HEK293T (cell line): ENCODE data around the gene PCMT1.

ENCODE experiments used
- CTCF ChIA-PET: fragments of 350-600 bp; formaldehyde crosslinking; extraction: SDS; loops from one replicate; lab custom pipeline; 2021; ENCODE audit warnings: antibody characterized with exemption, inconsistent platforms; lab: Yijun Ruan, JAX
- POLR2A ChIA-PET: fragments of 350-600 bp; formaldehyde crosslinking; extraction: SDS; loops from one replicate; lab custom pipeline; 2020; ENCODE audit warnings: antibody characterized with exemption, inconsistent platforms; lab: Yijun Ruan, JAX
- DNase-seq: peaks from one replicate; pipeline ENCODE4 v3.0.0; 2012; ENCODE audit warnings: mixed read lengths; ENCODE audit errors: extremely low spot score
- ARNT ChIP-seq: fragments of 450-650 bp; IDR thresholded peaks from 2 replicates; pipeline ENCODE4 v1.6.1; 2017; ENCODE audit warnings: mild to moderate bottlenecking
- BHLHE40 ChIP-seq: fragments of 450-650 bp; IDR thresholded peaks from 2 replicates; pipeline ENCODE4 v1.6.1; 2016; ENCODE audit warnings: mild to moderate bottlenecking, moderate library complexity, borderline replicate concordance
- CTBP1 ChIP-seq: fragments of 450-650 bp; IDR thresholded peaks from 2 replicates; pipeline ENCODE4 v1.6.1; 2016; ENCODE audit warnings: borderline replicate concordance
- ELF4 ChIP-seq: fragments of 450-650 bp; IDR thresholded peaks from 2 replicates; pipeline ENCODE4 v1.6.1; 2017; ENCODE audit warnings: antibody characterized with exemption
- FOXA1 ChIP-seq: fragments of 450-650 bp; IDR thresholded peaks from 2 replicates; pipeline ENCODE4 v1.6.1; 2016; ENCODE audit warnings: mild to moderate bottlenecking
- FOXK2 ChIP-seq: fragments of 450-650 bp; IDR thresholded peaks from 2 replicates; pipeline ENCODE4 v1.6.1; 2016; ENCODE audit warnings: mild to moderate bottlenecking
- FOXM1 ChIP-seq: fragments of 450-650 bp; IDR thresholded peaks from 2 replicates; pipeline ENCODE4 v1.6.1; 2017; ENCODE audit warnings: mild to moderate bottlenecking, borderline replicate concordance
- HDGF ChIP-seq: fragments of 450-650 bp; IDR thresholded peaks from 2 replicates; pipeline ENCODE4 v1.6.1; 2017; ENCODE audit warnings: antibody characterized with exemption, borderline replicate concordance
- L3MBTL2 ChIP-seq: fragments of 450-650 bp; conservative IDR thresholded peaks from 2 replicates; pipeline ENCODE4 v1.6.1; 2016; ENCODE audit warnings: mild to moderate bottlenecking
- LEF1 ChIP-seq: fragments of 450-650 bp; IDR thresholded peaks from 2 replicates; pipeline ENCODE4 v1.6.1; 2017; ENCODE audit warnings: mild to moderate bottlenecking, borderline replicate concordance
- NFRKB ChIP-seq: fragments of 450-650 bp; IDR thresholded peaks from 2 replicates; pipeline ENCODE4 v1.6.1; 2016; ENCODE audit warnings: mild to moderate bottlenecking, moderate library complexity
- PKNOX1 ChIP-seq: fragments of 450-650 bp; IDR thresholded peaks from 2 replicates; pipeline ENCODE4 v1.6.1; 2016
- SP1 ChIP-seq: fragments of 450-650 bp; IDR thresholded peaks from 2 replicates; pipeline ENCODE4 v1.6.1; 2017
- SUZ12 ChIP-seq: fragments of 450-650 bp; IDR thresholded peaks from 2 replicates; pipeline ENCODE4 v1.6.1; 2016; ENCODE audit warnings: mild to moderate bottlenecking
- TARDBP ChIP-seq: fragments of 450-650 bp; IDR thresholded peaks from 2 replicates; pipeline ENCODE4 v1.6.1; 2016
- ZNF384 ChIP-seq: fragments of 450-650 bp; IDR thresholded peaks from 2 replicates; pipeline ENCODE4 v1.6.1; 2016

Gene PCMT1

GRCh38 chr6:149855741-149856140 lies 106.2 kb downstream of the PCMT1 start:
- ChIA-PET POLR2A (interaction anchor here (0.7 to 1.3 kb wide), 2 partner anchors 8 to 14 kb away, joined by 3 to 4 read pairs; no protein-coding TSS in a partner anchor), CTCF (interaction anchor here (0.7 to 1.7 kb wide), 3 partner anchors 8 to 20 kb away, joined by 3 to 7 read pairs (median 3); no protein-coding TSS in a partner anchor)
- DNase-seq: no peak
- TF ChIP-seq SUZ12: no peak
- no peak for TF ChIP-seq HDGF
- no peak for TF ChIP-seq CTBP1
- no peak for TF ChIP-seq FOXK2
- no peak for TF ChIP-seq TARDBP
- TF ChIP-seq SP1: no peak
- TF ChIP-seq ELF4: no peak
- no peak for TF ChIP-seq PKNOX1
- TF ChIP-seq FOXM1: no peak
- TF ChIP-seq L3MBTL2: no peak
- TF ChIP-seq ZNF384: no peak
- no peak for TF ChIP-seq FOXA1
- no peak for TF ChIP-seq ARNT
- TF ChIP-seq LEF1: no peak
- TF ChIP-seq BHLHE40: no peak
- no peak for TF ChIP-seq NFRKB

- no peak for DNase-seq
- CTCF ChIA-PET: interaction anchor here (0.7 to 1.7 kb wide), 3 partner anchors 9 to 21 kb away, joined by 3 to 7 read pairs (median 3); no protein-coding TSS in a partner anchor
- POLR2A ChIA-PET: interaction anchor here (0.7 to 1.3 kb wide), 2 partner anchors 9 to 13 kb away, joined by 3 to 4 read pairs; no protein-coding TSS in a partner anchor
- TF ChIP-seq ELF4 (no peak), SUZ12 (no peak), FOXK2 (no peak), CTBP1 (no peak), SP1 (no peak), FOXM1 (no peak), NFRKB (no peak), L3MBTL2 (no peak), HDGF (no peak), LEF1 (no peak), ARNT (no peak), FOXA1 (no peak), TARDBP (no peak), BHLHE40 (no peak), PKNOX1 (no peak), ZNF384 (no peak)
Observed at GRCh38 chr6:149856256-149856994, 106.9 kb downstream of the PCMT1 start.

- TF ChIP-seq FOXM1 (no peak), BHLHE40 (no peak), FOXK2 (no peak), ARNT (no peak), CTBP1 (no peak), FOXA1 (no peak), ELF4 (no peak)
- no peak for DNase-seq
- CTCF ChIA-PET: interaction anchor here (1.2 to 1.7 kb wide), 2 partner anchors 17 to 68 kb away, joined by 3 to 7 read pairs; no protein-coding TSS in a partner anchor
- POLR2A ChIA-PET: no interaction called here
Observed at GRCh38 chr6:149857541-149857940, 108.0 kb downstream of the PCMT1 start.

GRCh38 chr6:149859368-149859767 lies 109.8 kb downstream of the PCMT1 start:
- DNase-seq: no peak
- ChIA-PET CTCF (interaction anchor here (1.1 kb wide), 1 partner anchor 12 kb away, joined by 3 read pairs; no protein-coding TSS in a partner anchor), POLR2A (no interaction called here)

GRCh38 chr6:149859938-149860337 lies 110.4 kb downstream of the PCMT1 start:
- POLR2A ChIA-PET: no interaction called here
- DNase-seq: no peak
- CTCF ChIA-PET: interaction anchor here (1.0 to 1.1 kb wide), 2 partner anchors 12 to 13 kb away, joined by 3 to 7 read pairs; no protein-coding TSS in a partner anchor
- TF ChIP-seq BHLHE40: no peak
- TF ChIP-seq SP1: no peak
- TF ChIP-seq FOXA1: no peak
- TF ChIP-seq ARNT: no peak
- TF ChIP-seq TARDBP: no peak
- TF ChIP-seq ZNF384: no peak
- TF ChIP-seq SUZ12: no peak
- TF ChIP-seq L3MBTL2: no peak
- TF ChIP-seq CTBP1: no peak
- no peak for TF ChIP-seq NFRKB
- no peak for TF ChIP-seq FOXM1
- no peak for TF ChIP-seq HDGF
- TF ChIP-seq PKNOX1: no peak
- TF ChIP-seq LEF1: no peak

More at GRCh38 chr6:149859368-149859767, 109.8 kb downstream of the PCMT1 start:
- TF ChIP-seq ELF4: no peak
- TF ChIP-seq SP1: no peak
- TF ChIP-seq LEF1: no peak
- no peak for TF ChIP-seq CTBP1
- TF ChIP-seq TARDBP: no peak
- TF ChIP-seq NFRKB: no peak
- TF ChIP-seq L3MBTL2: no peak

DNA sequence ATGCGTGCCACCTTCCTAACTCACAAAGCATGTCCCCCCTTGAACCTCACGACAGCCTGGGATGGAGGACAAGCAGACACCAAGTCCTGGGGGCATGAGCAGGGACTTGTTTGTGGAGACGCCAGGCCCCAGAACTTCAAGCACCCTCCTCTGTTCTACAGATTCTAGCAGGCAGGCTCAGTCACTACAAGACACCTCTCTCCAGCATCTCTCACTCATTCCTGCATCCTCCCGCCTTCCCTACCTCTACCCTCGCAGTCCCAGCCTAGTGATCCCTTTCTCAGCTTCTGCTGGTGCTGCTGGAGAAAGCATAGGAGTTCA lies 110.9 kb downstream of the PCMT1 start:
- ChIA-PET POLR2A (interaction anchor here (0.7 kb wide), 1 partner anchor 111 kb away, joined by 5 read pairs; the partner anchor contains the start of gene PCMT1), CTCF (interaction anchor here (0.6 to 1.0 kb wide), 2 partner anchors 13 to 15 kb away, joined by 4 to 7 read pairs; no protein-coding TSS in a partner anchor)
- TF ChIP-seq ZNF384 (no peak), HDGF (no peak), FOXM1 (no peak), SP1 (no peak), FOXK2 (no peak), NFRKB (no peak), PKNOX1 (no peak), BHLHE40 (no peak), L3MBTL2 (no peak)
- no peak for DNase-seq
